SH-SY5Y (cell line): Measurements from ENCODE around the gene STEAP4.

Source experiments
- GATA2 ChIP-seq: IDR thresholded peaks from 2 replicates; pipeline ENCODE4 v1.6.1; 2011; ENCODE audit warnings: mild to moderate bottlenecking, low read depth, low read length
- GATA3 ChIP-seq: IDR thresholded peaks from 2 replicates; pipeline ENCODE4 v1.6.1; 2011; ENCODE audit warnings: low read depth, mild to moderate bottlenecking, low read length, moderate library complexity

The STEAP4 gene

DNA sequence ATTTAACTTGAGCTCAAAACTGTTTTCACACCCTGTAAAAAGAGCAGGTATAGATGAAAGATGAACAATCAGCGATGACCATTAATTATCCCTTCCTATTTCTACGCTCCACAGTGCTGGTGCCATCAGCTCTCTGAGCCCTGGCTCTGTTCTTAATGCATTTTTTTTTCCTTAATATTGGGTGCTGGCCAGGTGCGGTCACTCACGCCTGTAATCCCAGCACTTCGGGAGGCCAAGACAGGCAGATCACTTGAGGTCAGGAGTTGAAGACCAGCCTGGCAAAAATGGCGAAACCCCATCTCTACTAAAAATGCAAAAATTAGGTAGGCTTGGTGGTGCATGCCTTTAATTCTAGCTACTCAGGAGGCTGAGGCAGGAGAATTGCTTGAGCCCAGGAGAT is 4.2 kb downstream of the STEAP4 start:
- TF ChIP-seq GATA3 (no peak), GATA2 (no peak)

DNA sequence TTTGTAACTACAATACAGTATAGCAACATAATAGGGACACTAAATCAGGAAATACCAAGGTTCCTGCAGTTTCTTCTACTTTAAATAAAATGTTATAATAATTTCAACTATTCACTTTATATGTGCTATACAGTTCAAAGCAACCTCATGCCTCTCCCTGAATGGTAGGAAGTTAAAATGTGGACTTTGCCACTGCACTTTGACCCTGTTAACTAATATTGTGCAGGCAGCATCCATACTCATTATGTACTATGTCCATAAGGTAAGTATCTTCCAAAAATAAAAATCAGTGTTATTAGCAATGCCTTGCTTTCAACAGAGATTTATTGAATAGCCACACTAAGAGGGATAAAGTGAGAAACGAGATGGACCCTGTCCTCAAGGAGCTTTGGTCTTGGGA is 4.8 kb downstream of the STEAP4 start:
- TF ChIP-seq GATA2: no peak
- TF ChIP-seq GATA3: no peak

DNA sequence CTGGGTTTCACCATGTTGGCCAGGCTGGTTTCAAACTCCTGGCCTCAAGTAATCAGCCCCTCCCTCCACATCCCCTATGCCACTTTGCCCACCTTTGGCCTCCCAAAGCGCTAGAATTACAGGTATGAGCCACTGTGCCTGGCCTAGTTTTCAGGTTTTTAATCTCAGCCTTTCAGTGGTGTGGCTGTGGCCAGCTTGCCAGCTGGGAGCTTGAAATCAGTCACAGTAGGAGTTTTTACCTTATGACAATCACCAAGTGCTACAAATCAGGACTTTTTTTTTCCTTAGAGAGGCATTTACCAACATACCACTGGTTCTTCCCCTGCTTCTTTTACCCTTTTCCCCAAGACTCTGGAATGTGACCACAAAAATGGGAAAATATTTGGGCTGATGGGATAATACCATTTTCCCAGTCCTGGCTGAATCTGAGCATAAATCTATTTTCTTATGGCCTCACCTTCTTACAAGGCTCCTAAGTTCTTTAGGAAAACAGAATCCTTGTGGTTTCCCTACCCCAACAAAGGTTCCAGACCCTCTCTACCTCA is 6.2 kb downstream of the STEAP4 start:
- no peak for TF ChIP-seq GATA3
- TF ChIP-seq GATA2: no peak

DNA sequence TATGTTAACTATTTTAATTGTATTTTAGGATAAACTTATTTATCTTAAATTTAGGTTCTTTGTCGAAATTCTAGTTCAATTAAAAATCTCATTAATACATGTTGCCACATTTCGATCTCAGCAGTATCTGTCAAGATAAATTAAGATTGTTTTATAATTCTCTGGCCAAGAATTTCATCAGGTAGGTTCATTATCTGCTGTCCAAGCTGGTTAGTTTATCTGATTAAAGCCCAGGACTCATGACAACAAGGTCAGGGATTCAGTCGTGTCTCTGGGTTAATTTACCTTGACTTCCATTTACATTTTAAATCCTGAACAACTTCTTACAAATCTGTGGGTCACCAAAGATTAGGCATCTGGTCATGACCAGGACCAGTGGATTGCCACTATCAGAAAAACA is 7.6 kb downstream of the STEAP4 start:
- no peak for TF ChIP-seq GATA2
- TF ChIP-seq GATA3: no peak

DNA sequence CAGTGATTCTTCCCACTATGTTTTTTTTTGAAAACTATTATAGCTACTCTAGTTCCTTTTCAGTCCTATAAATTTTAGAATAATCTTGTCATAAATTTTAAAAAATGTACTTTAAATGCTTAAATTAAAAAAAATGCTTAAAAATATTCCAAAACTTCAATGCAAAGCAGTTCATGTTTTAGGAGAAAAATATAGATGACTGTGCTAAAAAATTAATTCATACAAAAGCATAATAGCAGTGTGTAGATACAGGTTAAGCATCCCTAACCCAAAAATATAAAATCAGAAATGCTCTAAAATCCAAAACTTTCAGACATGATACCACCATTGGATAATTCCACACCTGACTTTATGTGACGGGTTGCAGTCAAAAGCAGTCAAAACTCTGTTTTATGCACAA is 12.8 kb downstream of the STEAP4 start:
- no peak for TF ChIP-seq GATA3
- no peak for TF ChIP-seq GATA2

DNA sequence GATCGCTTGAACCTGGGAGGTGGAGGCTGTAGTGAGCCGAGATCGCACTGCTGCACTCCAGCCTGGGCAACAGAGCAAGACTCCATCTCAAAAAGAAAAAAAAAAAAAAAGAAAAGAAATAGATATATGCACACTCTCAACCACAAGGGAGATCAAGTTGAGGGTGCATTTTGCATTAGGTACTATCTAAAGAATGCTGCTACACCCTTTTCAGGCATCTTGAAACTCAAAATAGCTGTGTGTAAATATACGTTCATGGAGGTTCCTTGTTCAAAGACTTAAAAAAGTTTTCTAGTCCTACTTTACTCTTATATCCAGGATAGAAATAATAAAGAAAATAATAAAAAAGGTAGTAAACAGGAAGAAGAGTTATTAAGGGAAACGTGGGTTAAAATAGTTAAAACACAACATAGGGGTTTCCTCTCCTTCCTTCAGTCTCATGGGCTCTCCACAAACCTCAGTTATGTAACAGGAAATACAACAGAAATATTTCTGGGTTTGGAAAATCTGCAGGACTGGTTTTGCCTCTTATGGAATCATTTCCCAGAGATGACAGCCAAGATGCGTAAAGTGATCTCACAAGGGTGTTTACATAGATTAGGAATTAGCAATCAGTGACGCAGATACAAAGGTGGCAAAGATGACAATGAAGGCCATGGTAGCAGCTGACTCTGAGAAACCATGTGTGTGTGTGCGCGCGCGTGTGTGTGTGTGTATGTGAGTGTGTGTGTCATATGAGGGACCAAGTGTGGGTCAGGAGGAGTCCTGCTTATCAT is 15.1 kb downstream of the STEAP4 start:
- no peak for TF ChIP-seq GATA3
- no peak for TF ChIP-seq GATA2

DNA sequence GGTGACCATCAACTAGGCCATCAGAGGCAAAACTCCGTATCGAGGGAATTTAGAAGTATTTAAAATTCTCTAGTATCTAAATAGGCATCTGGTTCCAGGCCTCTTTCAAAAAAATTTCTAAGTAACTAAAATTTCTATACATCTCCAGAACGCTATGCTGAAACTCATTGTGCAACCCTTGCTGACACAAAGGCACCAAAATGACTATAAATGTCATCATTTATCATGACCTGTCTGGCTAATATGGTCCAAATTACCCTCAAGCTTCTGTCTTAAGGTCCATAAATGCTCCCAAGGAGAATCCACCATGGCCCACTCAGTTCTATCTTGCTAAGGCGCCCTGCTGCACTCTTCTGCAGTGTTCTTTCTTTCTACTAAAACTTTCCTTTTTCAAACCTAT is 16.2 kb downstream of the STEAP4 start:
- no peak for TF ChIP-seq GATA2
- TF ChIP-seq GATA3: no peak

DNA sequence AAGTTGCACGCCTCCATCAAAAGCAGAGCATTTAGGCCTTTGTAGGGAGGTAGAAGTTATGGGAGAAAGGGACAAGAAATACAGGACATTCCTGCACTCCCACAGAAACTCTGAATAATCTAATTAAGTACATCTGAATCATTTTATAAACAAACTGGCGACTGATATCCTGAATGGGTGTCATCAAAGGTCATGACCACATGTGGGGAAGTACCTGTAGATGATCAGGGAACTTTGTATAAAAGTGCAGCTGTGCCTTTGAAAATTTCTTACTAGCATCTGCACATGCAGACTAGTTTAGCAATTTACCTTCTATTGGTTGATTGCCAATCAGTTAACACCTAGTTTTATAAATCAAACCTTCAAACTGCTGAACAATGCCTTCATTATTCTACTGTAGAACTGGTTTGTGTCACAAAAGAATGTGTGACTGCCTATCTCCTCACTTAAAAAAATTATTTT is 17.1 kb downstream of the STEAP4 start:
- TF ChIP-seq GATA3: no peak
- TF ChIP-seq GATA2: no peak

DNA sequence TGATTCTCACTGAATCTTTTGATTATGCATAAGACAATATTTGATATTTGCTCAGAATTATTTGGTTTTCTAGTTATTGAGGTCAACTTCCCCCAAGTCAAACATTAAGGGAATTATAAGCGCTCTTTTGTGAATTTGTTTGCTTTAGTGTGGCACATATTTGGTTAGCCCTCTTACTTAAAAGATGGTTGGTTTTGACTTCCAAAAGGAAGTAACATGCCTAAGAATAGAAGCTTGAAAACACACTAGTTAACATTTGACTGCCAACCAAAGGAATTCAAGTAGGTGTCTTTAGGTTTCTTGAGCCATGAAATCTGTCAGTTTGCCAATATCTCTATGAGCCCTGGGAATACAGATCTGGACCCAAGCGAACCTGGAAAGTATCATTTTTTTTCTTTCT is 24.9 kb downstream of the STEAP4 start:
- TF ChIP-seq GATA3 (no peak), GATA2 (no peak)

DNA sequence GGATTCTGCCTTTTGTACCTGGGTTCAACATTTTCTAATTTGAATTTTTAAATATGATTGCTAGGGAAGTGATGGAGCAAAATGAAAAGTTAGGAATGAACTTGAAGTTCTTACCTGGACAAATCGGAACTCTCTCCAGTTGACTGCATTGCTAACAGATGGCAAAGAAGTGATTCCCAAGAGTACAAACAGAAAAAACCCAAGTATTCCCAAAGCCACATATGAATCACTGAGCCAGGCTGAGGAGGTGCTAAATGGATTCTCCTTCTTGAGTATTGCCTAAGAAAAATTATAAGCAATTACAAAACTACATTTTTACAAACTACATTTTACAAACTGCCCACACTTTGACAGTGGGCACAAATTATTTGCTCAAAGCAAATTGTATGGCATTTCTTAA is 25.9 kb downstream of the STEAP4 start:
- no peak for TF ChIP-seq GATA2
- TF ChIP-seq GATA3: no peak

DNA sequence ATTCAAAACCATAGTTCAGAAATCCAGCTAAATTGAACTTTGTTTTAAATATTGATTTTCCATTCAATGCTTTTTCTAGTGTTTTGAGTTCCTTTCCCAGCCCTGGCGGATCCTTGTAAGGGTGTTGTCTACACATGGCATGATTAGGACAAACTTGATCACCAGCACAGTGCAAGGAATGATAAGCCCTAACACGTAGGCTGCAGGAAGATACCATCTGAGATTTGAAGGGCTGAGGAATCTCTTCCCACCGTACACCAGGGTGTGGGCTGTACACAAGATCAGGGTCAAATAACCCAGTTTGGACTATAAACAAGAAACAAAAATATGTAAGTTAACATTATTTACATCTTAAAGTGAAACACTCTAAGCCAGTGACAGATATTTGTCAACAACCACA is 27.4 kb downstream of the STEAP4 start:
- TF ChIP-seq GATA3 (no peak), GATA2 (no peak)

DNA sequence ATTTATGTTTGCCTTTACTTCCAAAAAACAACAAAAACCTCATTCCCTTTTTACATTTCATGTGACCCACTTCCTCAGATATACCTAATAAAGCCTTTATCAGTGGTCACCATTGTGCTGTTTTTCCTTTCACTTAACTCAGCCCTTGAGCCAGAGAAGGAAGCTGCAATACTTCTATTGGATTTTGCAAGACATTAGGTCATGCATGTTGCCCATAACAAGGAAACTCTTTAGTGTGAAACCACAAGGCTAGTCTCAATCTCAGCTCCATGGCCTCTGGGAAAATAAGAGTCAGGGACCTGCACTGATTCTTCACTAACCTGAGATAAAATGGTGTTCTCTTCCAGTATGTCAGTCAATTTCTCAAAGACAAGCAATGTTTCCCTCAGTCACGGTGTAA is 27.8 kb downstream of the STEAP4 start:
- no peak for TF ChIP-seq GATA2
- TF ChIP-seq GATA3: no peak

DNA sequence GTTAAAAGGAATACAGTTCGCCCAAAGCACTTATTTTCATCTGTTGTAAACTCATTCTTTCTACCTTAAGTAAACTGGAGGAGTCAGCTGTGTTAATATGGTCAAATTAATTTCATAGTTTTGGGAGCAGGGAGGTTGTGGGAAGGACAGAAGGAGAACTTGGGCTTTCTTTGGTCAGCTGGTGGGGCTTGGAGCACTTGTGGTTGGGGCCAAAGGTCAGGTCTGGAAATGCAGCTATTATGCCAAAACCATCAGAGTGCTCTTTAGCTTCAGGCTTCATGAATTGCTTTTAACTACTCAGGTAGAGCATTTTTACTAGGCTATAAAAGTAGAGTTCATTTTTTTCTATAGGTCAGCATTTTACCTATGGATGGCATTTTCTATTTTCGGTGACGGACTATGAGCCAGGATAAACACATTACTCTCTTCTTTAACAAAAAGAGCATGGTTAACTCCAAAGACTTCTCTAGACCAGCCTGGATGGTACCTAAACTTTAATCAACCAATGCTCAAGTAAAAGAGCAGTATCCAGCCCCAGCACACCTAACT is 30.0 kb downstream of the STEAP4 start:
- TF ChIP-seq GATA2 (no peak), GATA3 (no peak)

DNA sequence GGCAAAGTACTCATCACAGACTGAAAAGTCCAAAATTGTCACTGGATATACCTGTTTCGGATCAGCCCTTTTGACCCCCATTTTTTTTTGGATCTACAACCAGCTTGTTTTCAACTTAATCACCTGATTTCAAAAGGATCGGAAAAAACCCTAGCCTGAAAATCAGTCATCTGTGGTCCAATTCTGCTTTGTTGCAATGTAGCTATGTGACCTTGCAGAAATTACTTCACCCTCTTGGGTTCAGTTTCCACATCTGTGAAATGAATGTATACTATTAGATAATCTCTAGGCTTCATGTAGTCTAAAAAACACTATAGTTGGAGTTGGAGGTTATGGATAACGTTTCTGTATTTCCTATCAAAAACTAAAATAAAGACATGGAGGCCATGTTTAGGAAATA is 37.1 kb downstream of the STEAP4 start:
- TF ChIP-seq GATA3 (no peak), GATA2 (no peak)

DNA sequence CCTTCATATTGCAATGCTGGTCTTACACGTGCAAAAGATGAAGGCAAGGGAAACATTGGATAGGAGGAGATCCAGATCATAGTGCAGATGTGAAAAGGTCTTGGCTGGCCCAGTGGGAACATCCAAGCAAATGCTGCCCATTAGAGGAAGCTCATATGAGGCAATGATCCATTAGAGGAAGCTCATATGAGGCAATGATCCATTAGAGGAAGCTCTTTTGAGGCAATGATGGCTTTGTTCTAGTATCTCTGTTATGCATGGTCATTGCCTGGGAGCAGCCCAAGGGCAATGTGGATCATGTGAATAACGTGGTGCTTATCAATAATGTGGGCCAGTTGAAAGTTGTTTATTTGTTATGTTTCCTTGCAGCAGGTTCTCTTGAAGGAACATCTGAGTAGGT is 37.8 kb downstream of the STEAP4 start:
- TF ChIP-seq GATA3 (no peak), GATA2 (no peak)

DNA sequence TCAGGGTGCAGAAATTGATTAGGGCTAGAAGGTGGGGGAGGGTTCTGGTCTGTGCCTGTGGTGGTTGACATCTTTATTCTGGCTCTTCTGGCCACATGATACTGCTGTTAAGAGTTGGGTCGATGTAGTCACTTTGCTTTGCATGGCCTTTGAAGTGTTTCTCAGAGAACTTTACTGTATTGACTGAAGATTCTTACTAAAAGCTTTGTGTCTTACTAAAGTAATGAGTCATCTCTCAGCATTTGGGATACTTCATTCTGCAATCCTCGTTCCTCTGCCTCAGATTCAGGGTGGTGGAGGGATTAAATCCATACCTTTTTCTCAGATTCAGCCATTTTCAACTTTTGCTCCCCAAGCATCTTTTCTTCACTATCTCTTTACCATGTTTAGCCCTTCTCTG is 38.6 kb downstream of the STEAP4 start:
- TF ChIP-seq GATA3 (no peak), GATA2 (no peak)
